Adrenal gland (tissue), 12 donors: Measurements from ENCODE around the gene SYCE3. TPM values are rescaled to one million over a fixed set of nuclear protein-coding genes. Genes with fewer than 3 reads are reported as not detected.

Experiments
- DNase-seq, 7 donors: peaks; one replicate each; pipeline ENCODE4 v3.0.0-alpha.2; 2019 to 2020
- H3K27ac ChIP-seq, 5 donors: fragments of 200-600 bp; sonication (generic) in 4 of 5; 1 replicate in 3 of 5; 2 replicates in 2 of 5; pipeline versions ENCODE4 v1.5.1 to v1.8.0; 2016 to 2020; ENCODE audit warnings: mild to moderate bottlenecking in 1 of 5
- H3K27me3 ChIP-seq: fragments of 200-600 bp; 2 replicates; pipeline ENCODE4 v1.8.0; 2021
- H3K36me3 ChIP-seq, 2 donors: fragments of 200-600 bp; replicated peaks in 1 of 2; 1 replicate in 1 of 2; 2 replicates in 1 of 2; pipeline versions ENCODE4 v1.5.1 to v1.8.0; 2018 to 2022
- H3K4me1 ChIP-seq, 2 donors: fragments of 200-600 bp; replicated peaks in 1 of 2; 1 replicate in 1 of 2; 2 replicates in 1 of 2; pipeline versions ENCODE4 v1.5.1 to v1.8.0; 2018 to 2021
- H3K4me3 ChIP-seq, 4 donors: fragments of 200-600 bp; sonication (generic) in 3 of 4; one replicate each; pipeline ENCODE4 v1.5.1; 2016 to 2018
- H3K9me3 ChIP-seq, 3 donors: fragments of 200-600 bp; sonication (generic) in 1 of 3; replicated peaks in 1 of 3; 1 replicate in 2 of 3; 2 replicates in 1 of 3; pipeline versions ENCODE4 v1.5.1 to v1.8.0; 2016 to 2021
- POLR2A ChIP-seq, 2 donors: fragments of 450-650 bp; IDR thresholded peaks; one replicate each; pipeline ENCODE4 v1.6.1; 2017; ENCODE audit warnings: antibody characterized with exemption in 2 of 2, mild to moderate bottlenecking in 2 of 2, moderate library complexity in 1 of 2
- WGBS, 4 donors: extraction: QIAGEN DNeasy Blood & Tissue Kit in 2 of 4; methylation state at CpG; one replicate each; pipeline versions ENCODE4 v1.1.5 to v1.1.7; 2013 to 2017; 5-methylcytosine and 5-hydroxymethylcytosine counted together
- intact Hi-C, 2 donors: fragments of 100-400 bp; cut with DNase I; formaldehyde crosslinking; loops; one replicate each; pipeline versions ENCODE4 v1.14.1 to v1.15.0; 2022 to 2023
- polyA plus RNA-seq, 3 donors: library from polyadenylated mRNA; stranded (reverse); fragments of 200-250 nt in 2 of 3; fragments of 350-450 nt in 1 of 3; fragmentation: Illumina TruSeq in 1 of 3; extraction: RNeasy Lipid Tissue Mini Kit (QIAGEN cat#74804) in 1 of 3; gene quantifications; one replicate each; pipeline ENCODE4 v1.2.3, GENCODE V29; 2013 to 2014
- total RNA-seq, 9 donors: library from RNA; depleted of rRNA in 4 of 9; stranded (reverse); fragments of >200 nt in 4 of 9; fragments of 120-200 nt in 1 of 9; fragmentation: NEBNext Ultra II Directional in 1 of 9; extraction: Animal tissue kit (Norgen Biotek cat#: 25700) in 1 of 9; gene quantifications; one replicate each; pipeline versions ENCODE4 v1.1.0 to v1.2.4, GENCODE V29; 2013 to 2023
- TF ChIP-seq, protein P1 (sequence below), 6 experiments: fragments of 450-650 bp in 4 of 6; fragments of 200-600 bp in 2 of 6; sonication (generic) in 1 of 6; IDR thresholded peaks; 1 replicate in 5 of 6; 2 replicates in 1 of 6; pipeline versions ENCODE4 v1.5.1 to v1.8.0; 2016 to 2021; ENCODE audit warnings: antibody characterized with exemption in 6 of 6, mild to moderate bottlenecking in 2 of 6, moderate library complexity in 1 of 6
- donor health status: healthy with polysubstance abuse.
- donor health status: Bipolar disorder and iron deficiency.
- donor health status: DM: yes; HTN: yes; CAD: no.
- donor health status: DM: no; HTN: no; CAD: no.
- donor health status: DM: no; HTN: no; CAD: no.
- donor health status: DM: yes; HTN: yes; CAD: no.

Gene SYCE3
- total and polyA plus RNA-seq, 12 donors = 0.57 to 7.2 (median 0.87) TPM; not detected in 5

DNA sequence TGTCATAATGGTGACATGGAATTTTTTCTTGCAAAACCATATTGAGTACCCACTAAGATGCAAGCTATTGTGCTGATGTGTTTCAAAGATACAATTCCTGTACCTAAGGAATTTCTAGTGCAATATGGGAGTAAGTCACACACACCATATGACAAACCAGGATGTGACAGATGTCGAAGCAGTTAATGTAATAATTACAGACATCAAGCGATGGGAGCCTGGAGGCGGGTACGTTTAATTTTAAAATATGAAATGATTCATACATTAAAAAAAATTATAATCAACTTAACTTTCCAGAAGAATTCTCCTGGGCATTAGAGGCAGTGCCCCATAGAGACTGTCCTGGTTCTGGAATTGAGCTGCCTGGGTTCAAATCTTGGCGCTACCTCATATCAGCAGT is 6.0 kb downstream of the SYCE3 start:
- WGBS, 4 donors = 81 to 88% (median 86%) methylated on average over 5 of the region's 5 CpGs
- Histone ChIP-seq H3K27ac (no peak overlapping the region), H3K36me3 (no peaks in the 10 kb centered on the region), H3K9me3 (no peaks in the 10 kb centered on the region), H3K4me3 (no peak overlapping the region), H3K27me3 (no peaks in the 10 kb centered on the region), H3K4me1 (no peaks in the 10 kb centered on the region)
- intact Hi-C loops = no loop called here
- no peak for TF ChIP-seq POLR2A (IDR thresholded peaks at IDR 0.05)
- TF ChIP-seq, protein P1, sequence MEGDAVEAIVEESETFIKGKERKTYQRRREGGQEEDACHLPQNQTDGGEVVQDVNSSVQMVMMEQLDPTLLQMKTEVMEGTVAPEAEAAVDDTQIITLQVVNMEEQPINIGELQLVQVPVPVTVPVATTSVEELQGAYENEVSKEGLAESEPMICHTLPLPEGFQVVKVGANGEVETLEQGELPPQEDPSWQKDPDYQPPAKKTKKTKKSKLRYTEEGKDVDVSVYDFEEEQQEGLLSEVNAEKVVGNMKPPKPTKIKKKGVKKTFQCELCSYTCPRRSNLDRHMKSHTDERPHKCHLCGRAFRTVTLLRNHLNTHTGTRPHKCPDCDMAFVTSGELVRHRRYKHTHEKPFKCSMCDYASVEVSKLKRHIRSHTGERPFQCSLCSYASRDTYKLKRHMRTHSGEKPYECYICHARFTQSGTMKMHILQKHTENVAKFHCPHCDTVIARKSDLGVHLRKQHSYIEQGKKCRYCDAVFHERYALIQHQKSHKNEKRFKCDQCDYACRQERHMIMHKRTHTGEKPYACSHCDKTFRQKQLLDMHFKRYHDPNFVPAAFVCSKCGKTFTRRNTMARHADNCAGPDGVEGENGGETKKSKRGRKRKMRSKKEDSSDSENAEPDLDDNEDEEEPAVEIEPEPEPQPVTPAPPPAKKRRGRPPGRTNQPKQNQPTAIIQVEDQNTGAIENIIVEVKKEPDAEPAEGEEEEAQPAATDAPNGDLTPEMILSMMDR (IDR thresholded peaks at IDR 0.05) = no peak
- DNase-seq = no peak

DNA sequence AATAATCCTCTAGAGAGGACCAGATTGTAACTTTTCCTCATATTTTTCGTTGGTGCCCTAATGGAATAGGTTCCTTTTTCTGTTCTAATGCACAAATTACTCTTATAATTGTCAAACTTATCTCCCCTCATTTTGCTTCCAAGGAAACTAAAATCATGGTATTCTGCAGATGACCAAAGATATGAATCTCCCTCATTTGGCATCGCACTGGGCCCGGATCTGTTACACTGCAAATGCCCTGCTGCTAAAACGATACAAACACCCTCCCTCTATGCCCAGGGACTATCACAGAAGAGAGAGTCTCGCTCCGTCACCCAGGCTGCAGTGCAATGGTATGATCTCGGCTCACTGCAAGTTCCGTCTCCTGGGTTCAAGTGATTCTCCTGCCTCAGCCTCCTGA is 9.4 kb downstream of the SYCE3 start:
- no peaks in the 10 kb centered on the region for H3K4me1 ChIP-seq
- H3K4me3 ChIP-seq = no peak overlapping the region
- no peaks in the 10 kb centered on the region for H3K36me3 ChIP-seq
- 73 to 83% (median 74%) methylated on average over 8 of the region's 8 CpGs for WGBS, 4 donors
- intact Hi-C loops = no loop called here
- no peaks in the 10 kb centered on the region for H3K9me3 ChIP-seq
- no peak overlapping the region for H3K27ac ChIP-seq
- DNase-seq = no peak
- TF ChIP-seq, protein P1 (IDR thresholded peaks at IDR 0.05) = no peak
- TF ChIP-seq POLR2A (IDR thresholded peaks at IDR 0.05) = no peak
- peaks cover 10% of the 10 kb centered on the region for H3K27me3 ChIP-seq

DNA sequence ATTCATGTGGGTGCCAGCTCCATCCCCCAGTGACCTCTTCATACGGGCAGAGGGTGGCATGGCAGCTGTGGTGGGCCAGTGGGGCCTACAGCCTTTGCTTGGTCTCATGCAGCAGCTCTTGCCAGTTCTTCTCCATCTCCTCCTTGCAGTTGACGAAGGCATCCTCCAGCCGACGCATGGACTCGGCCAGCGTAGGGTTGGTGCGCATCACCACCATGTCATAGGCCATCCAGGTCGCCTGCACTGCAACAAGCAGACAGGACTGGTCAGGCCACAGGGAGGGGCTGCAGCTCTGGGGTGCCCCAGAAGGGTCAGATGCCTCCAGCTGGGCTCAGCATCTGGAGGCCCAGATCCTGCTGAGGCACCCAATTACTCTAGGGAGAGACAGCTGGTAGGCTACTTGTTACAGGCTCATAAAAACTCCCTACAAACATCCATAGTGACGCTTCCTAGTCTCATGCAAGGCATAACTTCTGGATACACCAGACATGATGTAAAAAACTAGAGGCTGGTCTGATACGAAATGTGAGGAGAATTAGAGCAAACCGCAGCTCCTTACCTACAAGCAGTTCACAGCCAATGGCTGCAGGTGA is 11.5 kb downstream of the SYCE3 start:
- 94 to 99% (median 95%) methylated on average over 9 to 11 of the region's 11 CpGs for WGBS, 4 donors
- peaks cover 24% of the 10 kb centered on the region for H3K27me3 ChIP-seq
- intact Hi-C loops = no loop called here
- H3K4me1 ChIP-seq = no peaks in the 10 kb centered on the region
- H3K36me3 ChIP-seq = no peaks in the 10 kb centered on the region
- H3K4me3 ChIP-seq = no peak overlapping the region
- no peak for TF ChIP-seq POLR2A (IDR thresholded peaks at IDR 0.05)
- TF ChIP-seq, protein P1 (IDR thresholded peaks at IDR 0.05) = no peak
- no peak overlapping the region for H3K27ac ChIP-seq
- DNase-seq = no peak
- H3K9me3 ChIP-seq = no peaks in the 10 kb centered on the region

DNA sequence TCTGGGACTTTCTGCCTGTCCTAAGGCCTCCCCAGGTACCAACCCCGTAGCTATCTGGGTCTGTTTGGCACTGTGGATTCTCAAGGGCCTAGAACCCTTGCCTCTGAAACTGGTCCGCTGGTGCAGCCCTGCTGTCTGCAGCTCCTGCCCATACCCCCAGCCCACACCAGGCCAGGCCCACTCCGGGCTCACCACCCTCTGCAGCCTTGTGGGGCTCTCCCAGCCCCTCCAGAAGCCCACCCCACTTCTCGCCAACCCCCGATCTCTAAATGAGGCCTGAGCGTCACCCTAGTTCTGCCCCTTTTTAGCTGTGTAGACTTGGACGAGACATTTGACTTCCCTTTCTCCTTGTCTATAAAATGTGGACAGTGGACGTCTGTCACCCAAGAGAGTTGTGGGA is 12.3 kb downstream of the SYCE3 start:
- intact Hi-C loops = no loop called here
- Histone ChIP-seq H3K4me1 (no peaks in the 10 kb centered on the region), H3K9me3 (no peaks in the 10 kb centered on the region), H3K4me3 (no peak overlapping the region), H3K27ac (no peak overlapping the region), H3K27me3 (peaks cover 26% of the 10 kb centered on the region), H3K36me3 (no peaks in the 10 kb centered on the region)
- TF ChIP-seq POLR2A (IDR thresholded peaks at IDR 0.05) = no peak
- TF ChIP-seq, protein P1 (IDR thresholded peaks at IDR 0.05) = no peak
- no peak for DNase-seq
- 84 to 91% (median 86%) methylated on average over 7 to 8 of the region's 8 CpGs for WGBS, 4 donors
